AG20443 (cell line): ENCODE results near the gene CUL4A.
A peak's percentile ranks its signal among the peaks of the same experiment; 100 is the strongest.

ENCODE experiments used
- DNase-seq: peaks from one replicate; pipeline ENCODE4 v3.0.0; 2012; ENCODE audit warnings: low spot score, mixed read lengths

The CUL4A gene

GRCh38 chr13:113179374-113180230 is 29.8 kb upstream of the CUL4A start:
- DNase-seq, result no peak

- DNase-seq, result no peak
Measured at GRCh38 chr13:113182046-113182445, 27.4 kb upstream of the CUL4A start.

- DNase-seq, result no peak
Measured at GRCh38 chr13:113183450-113184129, 25.8 kb upstream of the CUL4A start.

- DNase-seq, result no peak
Measured at GRCh38 chr13:113184568-113185440, 24.6 kb upstream of the CUL4A start.

GRCh38 chr13:113186061-113186900 is 23.1 kb upstream of the CUL4A start:
- DNase-seq, result no peak

- DNase-seq, result peak; percentile 97
Measured at GRCh38 chr13:113187263-113187669, 22.1 kb upstream of the CUL4A start.

GRCh38 chr13:113187883-113188665 is 21.3 kb upstream of the CUL4A start:
- DNase-seq, result no peak

- no peak for DNase-seq
Measured at GRCh38 chr13:113190181-113190580, 19.2 kb upstream of the CUL4A start.

- no peak for DNase-seq
Measured at GRCh38 chr13:113192279-113192678, 17.1 kb upstream of the CUL4A start.

GRCh38 chr13:113192902-113193301 is 16.5 kb upstream of the CUL4A start:
- peak; percentile 42 for DNase-seq

GRCh38 chr13:113195360-113195759 is 14.1 kb upstream of the CUL4A start:
- no peak for DNase-seq

- no peak for DNase-seq
Measured at GRCh38 chr13:113196970-113197737, 12.3 kb upstream of the CUL4A start.

- DNase-seq, result no peak
Measured at GRCh38 chr13:113201815-113202214, 7.6 kb upstream of the CUL4A start.

GRCh38 chr13:113202912-113203311 is 6.5 kb upstream of the CUL4A start:
- no peak for DNase-seq

GRCh38 chr13:113203507-113204377 is 5.7 kb upstream of the CUL4A start:
- no peak for DNase-seq

GRCh38 chr13:113204378-113204734 is 5.1 kb upstream of the CUL4A start:
- DNase-seq, result no peak

- no peak for DNase-seq
Measured at GRCh38 chr13:113205428-113205931, 3.9 kb upstream of the CUL4A start.

- no peak for DNase-seq
Measured at GRCh38 chr13:113207460-113207859, 2.0 kb upstream of the CUL4A start.
